ENCODE data around the gene SLC36A3.

- TF ChIP-seq CTCF (IDR thresholded peaks at IDR 0.05 in 2 of 3, conservative IDR thresholded peaks at IDR 0.05 in 1 of 3; ENCODE audit: borderline replicate concordance in 1 of 3, insufficient read depth in 1 of 3, low read depth in 2 of 3, low read length in 2 of 3) (no peak), REST (IDR thresholded peaks at IDR 0.05; ENCODE audit: low read depth) (no peak), EZH2 (IDR thresholded peaks at IDR 0.05) (no peak), EZH2phosphoT487 (IDR thresholded peaks at IDR 0.05; ENCODE audit: borderline replicate concordance) (no peak), POLR2AphosphoS5 (IDR thresholded peaks at IDR 0.05; ENCODE audit: low read depth, low read length) (no peak), YY1 (IDR thresholded peaks at IDR 0.05; ENCODE audit: extremely low read depth, insufficient replicate concordance, low read depth, low read length) (no peak)
These were observed 35.9 kb downstream of the SLC36A3 start for GRCh38 chr5:151267491-151268260.
